NCI-H526 treated with DMSO at 0.1 percent for 48 hours (cell line): ENCODE measurements around the gene CUL7.
A peak's percentile ranks its signal among the peaks of the same experiment; 100 is the strongest.

Experiments
- DNase-seq: peaks from one replicate; lab custom pipeline; 2025; lab: John Stamatoyannopoulos, UW

Gene CUL7

GRCh38 chr6:43077333-43077809, 23.7 kb upstream of the CUL7 start:
- no peak for DNase-seq

GRCh38 chr6:43076464-43077332, 23.0 kb upstream of the CUL7 start:
- DNase-seq, result peak; percentile 31

GRCh38 chr6:43075670-43076463, 22.2 kb upstream of the CUL7 start, which contains the start of gene PTK7:
TSS of gene PTK7 (plus strand) at chr6:43076314. CDS start at chr6:43076489, 175 bp downstream.
- peak; percentile 75 for DNase-seq

GRCh38 chr6:43074847-43075669, 21.4 kb upstream of the CUL7 start:
- no peak for DNase-seq

- peak; percentile 27 for DNase-seq
Measured at GRCh38 chr6:43070028-43070632, 16.5 kb upstream of the CUL7 start.

GRCh38 chr6:43062818-43063217, 9.2 kb upstream of the CUL7 start:
- DNase-seq, result no peak

GRCh38 chr6:43061861-43062260, 8.2 kb upstream of the CUL7 start:
- no peak for DNase-seq

- no peak for DNase-seq
Measured at GRCh38 chr6:43060755-43061633, 7.3 kb upstream of the CUL7 start.

- DNase-seq, result no peak
Measured at GRCh38 chr6:43060034-43060754, 6.5 kb upstream of the CUL7 start.

GRCh38 chr6:43059168-43060033, 5.8 kb upstream of the CUL7 start, which contains the start of the genes KLC4 and MRPL2:
TSS of gene KLC4 (plus strand) at chr6:43059631. CDS start at chr6:43061336, 1,705 bp downstream.
TSS of gene MRPL2 (minus strand) at chr6:43059434. CDS start at chr6:43059381, 53 bp downstream.
- peak; percentile 98 for DNase-seq

GRCh38 chr6:43058531-43058930, 4.9 kb upstream of the CUL7 start:
- no peak for DNase-seq

GRCh38 chr6:43055966-43056365, 2.3 kb upstream of the CUL7 start:
- no peak for DNase-seq

GRCh38 chr6:43054206-43054943, 724 bp upstream of the CUL7 start:
- DNase-seq, result no peak

- no peak for DNase-seq
Measured at GRCh38 chr6:43052842-43053544, 658 bp downstream of the CUL7 start.

- DNase-seq, result no peak
Measured at GRCh38 chr6:43052225-43052841, 1.3 kb downstream of the CUL7 start.

- no peak for DNase-seq
Measured at GRCh38 chr6:43050981-43051380, 2.7 kb downstream of the CUL7 start.

GRCh38 chr6:43047998-43048397, 5.7 kb downstream of the CUL7 start:
- no peak for DNase-seq
